Erythroblast (primary cell): ENCODE results near the gene NEURL3.

Experiments
- DNase-seq, 2 experiments: peaks; one replicate each; lab custom pipeline; 2025; lab: John Stamatoyannopoulos, UW
- GATA1 ChIP-seq: IDR thresholded peaks from 2 replicates; pipeline ENCODE4 v1.6.1; 2011; ENCODE audit warnings: low read depth, mild to moderate bottlenecking, control low read depth, low read length, moderate library complexity
- POLR2A ChIP-seq: IDR thresholded peaks from 2 replicates; pipeline ENCODE4 v1.6.1; 2011; ENCODE audit warnings: mild to moderate bottlenecking, low read length

The NEURL3 gene

DNA sequence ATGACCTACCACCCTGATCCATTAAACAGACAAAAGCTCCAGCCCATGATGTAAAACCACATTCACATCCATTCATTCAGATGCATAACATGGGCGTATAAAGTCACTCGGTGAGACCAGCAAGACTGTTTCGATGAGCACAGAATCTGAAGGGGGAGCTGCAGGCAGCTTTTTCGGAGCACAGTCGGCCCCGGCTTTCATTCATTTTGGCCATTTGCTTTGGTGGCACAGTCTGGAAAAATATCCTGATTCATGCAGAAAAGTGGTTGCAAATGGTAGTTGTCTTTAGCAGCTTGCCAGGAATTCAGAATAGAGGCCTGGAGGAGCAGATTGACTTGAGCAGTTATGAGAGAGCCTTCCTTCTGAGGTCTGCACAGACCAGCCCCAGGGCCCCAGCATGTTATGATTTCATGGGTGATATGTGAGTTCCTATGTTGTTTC is 42.6 kb upstream of the NEURL3 start:
- TF ChIP-seq POLR2A = no peak
- no peak for TF ChIP-seq GATA1
- no peak for DNase-seq

DNA sequence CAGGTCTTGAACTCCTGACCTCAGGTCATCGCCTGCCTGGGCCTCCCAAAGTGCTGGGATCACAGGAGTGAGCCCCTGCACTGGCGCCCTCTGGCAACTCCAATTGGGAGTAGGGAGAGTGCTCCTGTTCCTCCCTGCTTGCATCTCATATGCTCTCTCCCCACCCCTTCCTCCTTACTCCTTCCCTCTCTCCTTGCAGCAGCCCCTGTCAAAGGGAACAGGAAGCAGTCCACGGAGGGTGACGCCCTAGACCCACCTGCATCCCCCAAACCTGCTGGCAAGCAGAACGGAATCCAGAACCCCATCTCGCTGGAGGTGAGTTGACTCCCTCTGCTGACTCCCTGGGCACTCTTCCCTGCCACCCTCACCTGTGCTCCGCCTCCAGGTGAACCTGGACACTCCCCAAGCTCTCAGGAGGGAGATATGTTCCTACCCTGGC is 42.1 kb upstream of the NEURL3 start:
- no peak for DNase-seq

DNA sequence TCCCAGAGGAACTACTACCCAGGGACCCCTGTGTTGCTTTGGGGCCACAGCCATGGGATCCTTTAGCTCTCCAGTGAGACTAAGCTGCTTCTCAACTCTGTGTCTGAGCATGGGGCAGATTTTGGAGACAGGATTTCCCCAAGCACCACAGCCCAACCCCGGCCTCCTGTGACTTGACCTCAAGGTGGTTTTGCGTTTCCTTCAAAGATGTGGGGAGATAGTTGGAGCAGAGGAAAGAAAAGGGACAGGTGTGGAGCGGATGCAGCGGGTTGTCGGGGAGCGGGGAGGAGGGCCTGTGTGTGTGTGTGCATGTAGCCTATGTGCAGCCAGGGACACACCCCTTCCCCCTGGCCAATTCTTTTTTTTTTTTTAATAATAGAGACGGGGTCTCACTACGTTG is 41.6 kb upstream of the NEURL3 start:
- no peak for DNase-seq

More for the DNA sequence above, 42.1 kb upstream of the NEURL3 start:
- no peak for TF ChIP-seq POLR2A
- TF ChIP-seq GATA1 = no peak

DNA sequence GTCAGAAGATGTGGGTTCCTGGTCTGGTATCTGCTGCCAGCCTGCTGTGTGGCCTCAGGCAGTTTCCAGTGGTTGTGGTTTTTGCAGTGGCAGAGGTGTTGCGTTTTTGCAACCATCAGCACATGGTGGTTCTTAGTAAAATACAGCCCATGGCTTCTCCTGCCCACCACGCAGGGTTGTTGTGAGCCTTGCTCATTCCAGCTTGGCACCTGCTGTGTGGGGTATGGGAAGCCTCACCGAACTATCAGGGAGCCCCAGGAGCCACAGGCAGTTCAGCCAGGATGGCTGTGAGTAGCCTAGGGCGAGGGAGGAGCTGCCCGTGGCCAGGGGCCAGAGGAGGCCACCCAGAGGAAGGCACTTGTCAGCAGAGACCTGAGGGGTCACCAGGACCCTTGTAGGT is 41.2 kb upstream of the NEURL3 start:
- TF ChIP-seq POLR2A = no peak
- no peak for TF ChIP-seq GATA1
- no peak for DNase-seq

More for the DNA sequence above, 41.6 kb upstream of the NEURL3 start:
- TF ChIP-seq GATA1 (no peak), POLR2A (no peak)

DNA sequence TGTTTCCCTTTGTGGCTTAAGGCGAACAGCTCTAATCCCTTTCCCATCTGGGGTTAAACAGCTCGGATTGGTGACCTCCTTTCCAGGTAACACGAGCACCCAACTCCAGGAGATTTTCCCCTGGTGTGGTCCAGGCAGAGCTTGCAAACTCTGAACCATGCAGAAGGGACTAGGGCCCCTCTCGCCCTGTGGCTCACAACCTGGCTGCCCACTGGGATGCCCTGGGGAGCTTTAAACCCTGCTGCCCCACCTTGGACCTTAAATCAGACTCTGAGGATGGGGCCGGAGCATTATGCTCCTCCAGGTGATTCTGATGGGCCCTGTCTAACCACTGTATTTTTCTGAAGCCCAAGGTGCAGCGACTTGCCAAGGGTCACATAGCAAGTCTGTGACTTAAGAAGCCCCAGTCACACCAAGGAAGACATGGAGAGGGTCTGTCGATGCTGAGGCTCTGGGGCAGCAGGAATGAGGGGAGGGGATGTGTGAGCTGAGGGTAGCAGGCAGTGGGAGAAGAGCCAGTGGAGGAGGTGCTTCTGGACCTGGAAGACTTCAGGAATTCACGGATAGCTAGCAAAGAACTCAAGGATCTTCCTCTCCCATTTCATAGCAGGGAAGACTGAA is 37.3 kb upstream of the NEURL3 start:
- no peak for DNase-seq
- TF ChIP-seq POLR2A (no peak), GATA1 (no peak)

DNA sequence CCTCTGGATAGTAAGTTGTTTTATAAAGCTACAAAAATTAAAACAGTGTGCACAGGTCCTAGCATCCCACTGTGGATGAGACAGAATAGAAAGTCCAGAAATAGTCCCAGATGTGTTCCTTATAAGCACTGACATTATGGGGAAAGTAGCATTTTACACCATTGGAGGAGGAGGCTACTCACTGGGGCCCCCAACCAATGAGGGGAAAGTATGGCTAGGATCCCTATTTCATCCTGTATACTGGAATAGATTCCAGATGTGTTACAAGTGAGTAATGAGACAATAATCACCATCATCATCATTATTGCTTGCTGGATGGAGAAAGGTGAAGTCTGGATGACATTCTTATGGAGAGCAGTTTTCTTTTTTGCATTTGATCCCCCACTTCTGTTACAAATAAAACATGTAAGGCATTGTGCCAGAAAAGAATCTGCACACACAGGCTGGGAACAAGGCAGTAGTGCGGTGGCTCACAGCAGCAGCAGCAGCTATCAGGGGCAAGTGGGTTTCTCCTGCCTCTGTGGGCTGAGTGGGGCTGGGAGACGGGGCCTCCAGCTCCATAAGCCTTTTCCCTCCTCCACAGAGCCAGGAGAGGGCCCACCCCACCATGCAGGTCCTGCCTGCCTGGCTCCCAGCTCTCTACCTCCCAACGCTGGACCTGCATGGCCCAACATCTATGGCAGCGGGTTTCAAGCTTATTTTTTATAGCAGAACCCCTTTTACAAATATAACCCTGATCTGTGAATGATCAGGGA is 36.4 kb upstream of the NEURL3 start:
- TF ChIP-seq GATA1 = no peak
- TF ChIP-seq POLR2A = no peak
- no peak for DNase-seq

DNA sequence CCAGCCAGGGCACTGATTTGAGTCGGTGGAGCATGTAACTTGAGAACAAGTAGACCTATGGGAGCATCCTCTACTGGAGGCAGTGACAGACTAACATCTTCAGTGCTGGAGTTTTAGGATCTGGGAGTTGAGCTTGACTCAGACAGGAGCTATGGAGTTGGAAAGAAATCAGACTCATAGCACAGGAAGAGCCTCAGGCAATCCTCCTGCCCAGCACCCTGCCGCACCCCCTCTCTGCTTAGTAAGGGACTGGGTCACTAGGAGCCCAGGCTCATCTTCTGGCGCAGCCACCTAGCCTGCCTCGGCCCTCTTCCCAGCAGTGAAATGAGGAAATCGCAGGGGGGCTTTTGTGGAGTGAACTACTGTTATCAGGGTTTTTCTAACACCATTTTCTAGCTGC is 35.0 kb upstream of the NEURL3 start:
- no peak for TF ChIP-seq GATA1
- TF ChIP-seq POLR2A = no peak
- DNase-seq = no peak

DNA sequence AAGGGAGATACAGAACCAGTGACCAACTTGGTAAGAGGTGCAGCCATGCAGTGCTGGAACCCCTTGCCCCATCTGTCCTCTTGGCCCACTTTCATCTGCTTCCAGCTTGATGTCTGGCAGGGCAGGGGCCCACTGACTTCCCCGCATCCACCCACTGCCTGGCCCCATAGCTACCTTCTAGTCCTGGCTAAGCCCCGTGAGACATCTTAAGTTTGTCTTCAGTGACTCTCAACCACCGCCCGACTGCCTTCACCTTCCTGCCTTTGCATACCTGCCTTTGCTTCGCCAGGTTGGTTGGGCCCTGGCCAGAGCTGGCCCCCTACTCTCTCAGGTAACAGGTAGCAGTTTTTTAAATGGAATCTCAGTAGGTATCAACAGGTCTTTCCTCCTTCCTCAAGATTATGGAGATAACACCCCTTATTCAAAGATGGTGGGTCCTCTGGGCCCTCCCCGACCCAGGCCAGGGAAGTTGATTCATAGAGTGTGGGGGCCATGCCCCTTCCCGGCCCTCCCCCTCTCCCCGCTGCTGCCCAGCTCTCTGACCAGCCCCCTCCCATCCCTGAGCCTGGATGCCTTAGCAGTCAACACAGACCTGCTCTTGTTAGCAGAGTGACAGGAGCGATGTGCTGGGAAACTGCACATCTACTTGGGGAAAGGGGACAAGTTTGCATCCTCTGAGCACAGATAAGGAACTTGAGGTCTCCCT is 34.2 kb upstream of the NEURL3 start:
- no peak for TF ChIP-seq POLR2A
- TF ChIP-seq GATA1 = no peak
- DNase-seq = no peak

DNA sequence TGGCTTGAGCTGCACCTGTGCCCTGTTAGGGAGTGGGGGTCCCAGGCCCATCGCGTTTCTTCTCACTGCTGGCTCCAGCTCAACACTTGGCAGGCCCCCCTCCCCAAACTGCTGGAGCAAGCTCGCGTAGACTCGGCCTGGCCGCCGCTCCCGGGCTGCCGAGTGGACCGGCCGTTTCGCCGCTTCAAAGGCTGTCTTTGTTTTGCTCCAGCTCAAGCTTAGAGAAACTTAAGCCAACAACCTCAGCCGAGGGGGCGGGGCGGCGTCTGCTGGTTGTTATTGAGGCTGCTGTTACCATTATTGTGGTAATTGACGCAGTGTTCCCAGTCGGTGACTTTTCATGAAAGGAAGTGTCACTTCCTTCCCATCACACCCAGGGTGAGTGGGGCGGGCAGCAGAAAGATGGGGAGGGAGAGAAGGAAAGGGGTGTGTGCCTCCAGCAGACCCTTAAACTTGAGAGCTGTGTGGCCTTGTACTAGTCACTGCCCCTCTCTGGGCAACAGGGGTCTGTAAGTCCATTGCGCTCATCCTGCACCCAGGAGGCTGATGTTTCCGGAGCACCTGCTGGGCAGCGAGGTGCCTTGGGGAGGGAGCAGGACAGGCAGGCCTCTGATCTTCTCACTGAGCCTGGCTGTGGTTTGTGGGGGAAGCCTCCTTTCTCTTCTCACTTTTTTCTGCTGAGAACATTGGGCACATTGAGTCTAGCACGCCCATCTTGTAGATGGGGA is 33.5 kb upstream of the NEURL3 start:
- DNase-seq = no peak
- no peak for TF ChIP-seq GATA1
- TF ChIP-seq POLR2A = no peak

DNA sequence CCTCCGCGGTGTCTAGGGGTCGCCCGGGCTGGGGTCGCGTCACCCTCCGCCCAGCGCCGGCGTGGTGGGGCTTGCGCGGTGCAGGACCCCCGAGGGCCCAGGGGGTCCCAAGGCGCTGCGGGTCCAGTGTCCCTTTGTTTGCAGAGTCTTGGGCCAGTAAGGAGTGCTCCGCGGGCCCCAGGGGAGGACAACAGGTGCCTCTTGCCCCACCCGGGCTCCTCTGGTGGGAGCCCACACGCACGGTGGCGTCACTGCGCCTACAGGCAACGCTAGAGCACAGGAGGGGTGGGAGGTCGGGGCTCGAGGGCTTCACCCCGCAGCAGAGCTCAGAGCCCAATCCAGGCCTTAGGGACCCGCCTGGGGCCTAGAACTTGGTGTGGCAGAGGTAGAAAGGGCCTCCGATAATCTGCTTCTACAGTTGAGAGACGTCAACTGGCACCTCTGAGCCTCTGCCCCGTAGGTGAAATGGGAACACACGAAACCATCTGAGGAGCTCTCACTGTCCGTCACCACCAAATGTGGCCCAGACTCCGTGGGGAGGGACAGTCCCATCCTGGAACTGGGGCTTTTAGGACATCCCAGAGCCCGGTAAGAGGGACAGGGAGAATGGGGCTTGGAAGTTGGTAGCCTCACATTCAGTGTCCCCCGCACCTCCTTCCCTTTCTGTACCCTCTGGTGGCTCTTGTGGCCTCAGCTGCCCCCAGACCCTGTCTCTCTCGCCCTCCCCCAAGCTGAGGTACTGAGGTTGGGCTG is 32.8 kb upstream of the NEURL3 start:
- TF ChIP-seq GATA1 (no peak), POLR2A (no peak)
- no peak for DNase-seq

DNA sequence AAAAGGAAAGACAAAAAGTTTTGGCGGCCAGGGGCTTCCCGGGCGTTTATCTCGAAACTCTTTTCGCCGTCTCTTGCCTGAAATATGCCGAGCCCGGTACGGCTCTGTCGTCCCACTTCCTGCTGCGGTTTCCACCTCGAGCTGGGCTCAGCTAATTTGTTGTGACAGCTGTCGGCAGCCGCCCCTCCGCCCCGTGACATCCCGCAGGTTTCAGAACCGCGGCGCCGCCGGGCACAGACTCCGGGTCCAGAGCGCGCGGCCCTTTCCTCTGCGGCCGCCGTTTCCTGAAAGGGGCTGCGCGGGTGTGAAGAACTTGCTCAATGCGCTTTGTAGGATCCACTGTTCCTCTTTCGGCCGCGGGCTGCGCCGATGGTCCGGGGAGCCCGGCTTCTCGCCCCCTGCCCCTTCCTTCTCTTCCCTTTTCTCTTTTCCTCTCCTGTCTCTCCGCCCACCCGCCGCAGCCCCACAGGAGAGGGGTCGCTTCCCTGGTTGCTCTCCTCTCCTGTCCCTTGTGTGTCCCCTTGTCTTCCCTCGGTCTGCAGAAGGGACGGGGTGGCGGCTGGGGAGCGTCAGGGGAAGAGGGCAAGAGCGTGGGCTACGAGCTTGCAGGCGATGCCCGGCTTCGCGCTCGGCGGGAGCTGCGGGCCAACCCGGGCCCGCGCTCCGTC is 32.0 kb upstream of the NEURL3 start:
- TF ChIP-seq GATA1 (no peak), POLR2A (no peak)
- DNase-seq = peak; percentile 51 to 69

DNA sequence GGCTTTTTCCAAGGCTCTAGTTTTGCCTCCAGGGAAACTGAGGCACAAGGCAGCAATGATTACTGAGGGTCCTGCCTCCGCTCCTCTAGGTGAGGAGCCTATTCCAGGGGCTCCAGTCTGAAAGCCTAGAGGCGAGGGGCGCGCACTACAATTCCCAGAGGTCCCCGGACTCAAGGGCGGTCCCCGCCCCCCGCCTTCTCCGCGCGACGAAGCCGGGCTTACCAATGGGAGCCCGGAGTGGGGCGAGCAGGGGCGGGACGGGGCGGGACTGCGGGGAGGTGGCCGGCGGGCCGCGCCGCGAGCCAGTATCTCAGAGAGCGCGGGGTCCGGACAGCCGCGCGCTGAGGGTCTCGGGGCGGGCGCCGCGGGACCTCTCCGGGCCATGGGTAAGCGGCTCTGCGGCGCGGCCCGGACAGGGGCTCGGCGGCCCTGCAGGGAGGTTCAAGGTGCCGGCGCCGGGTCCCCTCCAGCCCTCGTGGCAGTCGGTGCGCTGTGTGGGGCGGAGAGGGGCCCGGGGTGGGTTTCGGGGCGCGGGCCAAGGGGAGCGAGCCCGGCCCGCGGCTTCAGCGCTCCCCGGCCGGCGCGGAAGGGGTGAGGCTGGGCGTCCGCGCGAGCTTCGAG is 31.4 kb upstream of the NEURL3 start, which contains the start of gene ARID5A:
Gene ARID5A, plus strand, starts transcription at position 308 of the 621 bp plus-strand sequence. Its CDS starts 75 bp downstream, at position 383.
- TF ChIP-seq POLR2A (peak; percentile 42), GATA1 (no peak)

DNA sequence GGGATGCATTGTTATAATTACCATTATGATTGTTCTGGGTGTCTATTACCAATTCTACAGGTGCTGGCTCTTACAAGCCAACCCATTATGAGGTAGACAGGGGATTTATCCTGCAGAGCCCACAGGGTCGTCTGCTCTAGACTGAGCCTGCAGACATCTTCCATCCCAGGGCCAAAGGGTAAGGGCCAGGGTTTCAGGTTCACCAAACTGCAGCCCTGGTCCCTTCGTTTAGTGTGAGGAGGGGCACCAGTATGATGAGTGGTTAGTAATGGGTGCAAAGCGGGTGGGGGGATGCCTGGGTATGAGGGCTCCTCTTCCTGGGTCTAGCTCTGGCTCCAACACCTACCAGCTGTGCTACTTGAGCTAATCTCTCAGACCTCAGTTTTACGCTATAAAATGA is 30.2 kb upstream of the NEURL3 start:
- no peak for DNase-seq
- no peak for TF ChIP-seq POLR2A
- TF ChIP-seq GATA1 = no peak

More for the DNA sequence above, 31.4 kb upstream of the NEURL3 start, which contains the start of gene ARID5A:
- peak; percentile 86 to 91 for DNase-seq
